Endothelial cell of umbilical vein (primary cell): ENCODE results near the gene M6PR.

Experiments
- CTCF ChIP-seq, 2 donors: IDR thresholded peaks; 1 replicate in 1 of 2; 2 replicates in 1 of 2; pipeline ENCODE4 v1.5.1; 2011; ENCODE audit warnings: low read length in 2 of 2, mild to moderate bottlenecking in 2 of 2, moderate library complexity in 2 of 2, control low read depth in 1 of 2, inconsistent platforms in 1 of 2, low read depth in 1 of 2; ENCODE audit not compliant: insufficient read depth in 1 of 2; ENCODE audit errors: extremely low read depth in 1 of 2
- EZH2 ChIP-seq: IDR thresholded peaks from 2 replicates; pipeline ENCODE4 v1.6.1; 2012; ENCODE audit warnings: borderline replicate concordance, low read depth, mild to moderate bottlenecking, moderate library complexity, low read length, inconsistent platforms; ENCODE audit not compliant: severe bottlenecking
- FOS ChIP-seq: IDR thresholded peaks from 2 replicates; pipeline ENCODE4 v1.6.1; 2011; ENCODE audit warnings: mild to moderate bottlenecking, low read length, moderate library complexity, borderline replicate concordance; ENCODE audit not compliant: insufficient read depth
- MAX ChIP-seq: IDR thresholded peaks from 2 replicates; pipeline ENCODE4 v1.6.1; 2011; ENCODE audit not compliant: insufficient read depth, insufficient read length
- MYC ChIP-seq: IDR thresholded peaks from one replicate; pipeline ENCODE4 v1.6.1; 2011; ENCODE audit warnings: mild to moderate bottlenecking, low read depth, low read length
- POLR2A ChIP-seq: IDR thresholded peaks from 2 replicates; pipeline ENCODE4 v1.6.1; 2012; ENCODE audit warnings: low read depth, mild to moderate bottlenecking, control low read depth, low read length
- POLR2AphosphoS5 ChIP-seq: IDR thresholded peaks from 2 replicates; pipeline ENCODE4 v1.6.1; 2012; ENCODE audit warnings: low read depth, mild to moderate bottlenecking, control low read depth, low read length, moderate library complexity; ENCODE audit not compliant: insufficient read depth

- TF ChIP-seq CTCF (IDR thresholded peaks at IDR 0.05; ENCODE audit: extremely low read depth in 1 of 2, insufficient read depth in 1 of 2, low read depth in 1 of 2, low read length in 2 of 2) = no peak
- no peak for TF ChIP-seq POLR2A
- no peak for TF ChIP-seq POLR2AphosphoS5
- no peak for TF ChIP-seq EZH2
- TF ChIP-seq FOS = no peak
- no peak for TF ChIP-seq MAX
- TF ChIP-seq MYC = no peak
Measured at GRCh38 chr12:8905546-8905945, 43.9 kb downstream of the M6PR start.
